ENCODE measurements around the gene FKBP4.

The FKBP4 gene

DNA sequence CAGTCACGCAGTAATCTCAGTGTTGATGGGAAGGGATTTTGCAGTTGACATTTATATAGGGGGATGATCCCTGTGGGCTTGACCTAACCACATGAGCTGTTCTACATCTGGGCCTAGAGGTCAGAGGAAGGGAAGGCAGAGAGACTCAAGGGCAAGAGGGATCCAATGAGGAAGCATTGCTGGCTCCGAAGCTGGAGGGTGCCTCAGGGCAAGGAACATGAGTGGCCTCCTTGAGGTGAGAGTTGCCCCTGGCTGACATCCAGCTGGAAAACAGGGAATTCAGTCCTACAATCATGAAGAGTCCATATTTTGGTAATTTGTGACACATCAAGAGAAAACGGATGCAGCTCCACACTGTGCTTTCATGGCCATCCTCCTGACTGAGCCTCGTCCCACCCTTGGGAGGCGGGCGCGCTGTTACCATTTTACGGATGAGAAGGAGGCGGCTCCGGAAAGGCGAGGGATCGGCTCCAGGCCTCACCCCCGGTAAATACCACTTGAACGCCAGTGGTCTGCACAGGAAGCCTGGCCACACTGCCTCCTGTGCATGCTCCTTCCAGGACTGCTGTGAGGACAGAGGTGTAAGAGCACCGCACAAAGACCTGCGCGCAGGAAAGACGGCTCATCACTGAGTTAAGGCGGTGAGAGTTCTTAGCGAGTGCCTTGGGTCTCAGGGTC, 18.5 kb upstream of the FKBP4 start:
- H3K27ac ChIP-seq = no peak overlapping the region
- TF ChIP-seq, protein P1, sequence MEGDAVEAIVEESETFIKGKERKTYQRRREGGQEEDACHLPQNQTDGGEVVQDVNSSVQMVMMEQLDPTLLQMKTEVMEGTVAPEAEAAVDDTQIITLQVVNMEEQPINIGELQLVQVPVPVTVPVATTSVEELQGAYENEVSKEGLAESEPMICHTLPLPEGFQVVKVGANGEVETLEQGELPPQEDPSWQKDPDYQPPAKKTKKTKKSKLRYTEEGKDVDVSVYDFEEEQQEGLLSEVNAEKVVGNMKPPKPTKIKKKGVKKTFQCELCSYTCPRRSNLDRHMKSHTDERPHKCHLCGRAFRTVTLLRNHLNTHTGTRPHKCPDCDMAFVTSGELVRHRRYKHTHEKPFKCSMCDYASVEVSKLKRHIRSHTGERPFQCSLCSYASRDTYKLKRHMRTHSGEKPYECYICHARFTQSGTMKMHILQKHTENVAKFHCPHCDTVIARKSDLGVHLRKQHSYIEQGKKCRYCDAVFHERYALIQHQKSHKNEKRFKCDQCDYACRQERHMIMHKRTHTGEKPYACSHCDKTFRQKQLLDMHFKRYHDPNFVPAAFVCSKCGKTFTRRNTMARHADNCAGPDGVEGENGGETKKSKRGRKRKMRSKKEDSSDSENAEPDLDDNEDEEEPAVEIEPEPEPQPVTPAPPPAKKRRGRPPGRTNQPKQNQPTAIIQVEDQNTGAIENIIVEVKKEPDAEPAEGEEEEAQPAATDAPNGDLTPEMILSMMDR (IDR thresholded peaks at IDR 0.05) = no peak
- TF ChIP-seq ZFX (IDR thresholded peaks at IDR 0.05; ENCODE audit: borderline replicate concordance) = no peak

DNA sequence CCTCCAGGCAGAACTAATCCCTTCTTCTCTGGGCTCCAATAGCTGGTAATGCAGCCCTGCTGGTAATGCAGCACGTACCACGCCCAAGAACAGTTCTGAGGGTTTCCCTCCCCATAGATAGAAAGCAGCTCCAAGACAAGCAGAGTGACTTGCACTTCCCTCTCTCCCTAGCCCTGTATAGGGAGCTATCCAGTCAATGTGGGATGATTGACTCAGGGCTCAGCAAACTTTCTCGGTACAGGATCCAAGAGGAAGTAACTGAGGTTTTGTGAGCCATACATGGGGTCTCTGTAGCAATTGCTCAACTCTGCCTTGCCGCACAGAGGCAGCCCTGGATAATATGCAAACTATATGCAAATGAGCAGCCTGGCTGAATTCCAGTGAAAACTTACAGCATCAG, 15.5 kb upstream of the FKBP4 start:
- no peak overlapping the region for H3K27ac ChIP-seq
- TF ChIP-seq, protein P1 (IDR thresholded peaks at IDR 0.05) = no peak
- TF ChIP-seq ZFX (IDR thresholded peaks at IDR 0.05; ENCODE audit: borderline replicate concordance) = no peak

DNA sequence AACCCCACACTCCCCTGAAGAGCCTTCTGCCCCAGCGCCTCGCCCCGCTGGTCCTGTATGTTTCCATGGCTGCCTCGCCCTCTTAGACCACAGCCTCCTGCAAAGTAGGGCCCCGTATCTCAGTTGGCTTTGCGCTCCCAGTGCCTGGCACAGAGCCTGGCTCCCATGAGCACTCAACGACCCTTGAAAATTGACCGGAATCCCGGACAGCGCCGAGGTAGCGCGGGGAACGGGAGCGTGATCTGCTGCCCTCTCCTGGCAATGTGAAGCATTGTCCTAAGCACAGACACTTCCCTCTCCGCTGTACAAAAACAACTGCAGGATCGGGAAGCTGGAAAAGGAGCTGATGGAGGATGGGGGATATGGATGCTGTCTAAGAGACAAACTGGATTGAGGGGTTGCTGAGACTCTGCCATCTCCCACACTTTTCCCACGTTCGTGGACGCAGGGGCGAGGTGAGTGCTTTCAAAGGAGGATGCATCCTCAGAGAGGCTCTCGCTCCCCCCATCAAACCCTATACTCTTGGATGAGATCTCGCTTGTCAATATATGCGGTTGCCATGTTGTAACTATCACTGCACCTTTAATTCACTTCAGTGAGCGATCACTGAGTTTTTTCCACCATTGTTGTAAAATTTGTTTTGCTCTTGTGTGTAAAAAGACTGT, 10.7 kb upstream of the FKBP4 start:
- TF ChIP-seq, protein P1 (IDR thresholded peaks at IDR 0.05) = peak; percentile 99
- TF ChIP-seq ZFX (IDR thresholded peaks at IDR 0.05; ENCODE audit: borderline replicate concordance) = no peak
- no peak overlapping the region for H3K27ac ChIP-seq

DNA sequence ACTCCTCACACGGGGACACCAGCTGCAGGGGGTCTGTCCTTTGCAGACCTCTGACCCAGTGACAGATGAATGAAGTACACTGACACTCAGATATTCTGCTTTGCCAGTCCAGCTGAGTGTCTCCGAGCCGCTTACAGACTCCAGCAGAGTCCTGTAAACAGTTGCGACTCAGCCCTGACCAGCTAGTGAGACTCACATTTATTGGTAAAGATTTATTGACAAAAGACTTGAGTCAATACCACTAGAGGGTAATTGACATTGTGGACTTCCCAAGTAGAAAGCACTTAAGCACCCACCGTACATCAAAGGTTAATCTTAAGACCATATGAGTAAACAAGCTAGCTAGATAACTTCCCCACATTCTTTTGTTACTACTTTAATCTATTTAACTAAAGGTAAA, 9.8 kb upstream of the FKBP4 start:
- TF ChIP-seq, protein P1 (IDR thresholded peaks at IDR 0.05) = no peak
- no peak for TF ChIP-seq ZFX (IDR thresholded peaks at IDR 0.05; ENCODE audit: borderline replicate concordance)
- no peak overlapping the region for H3K27ac ChIP-seq

DNA sequence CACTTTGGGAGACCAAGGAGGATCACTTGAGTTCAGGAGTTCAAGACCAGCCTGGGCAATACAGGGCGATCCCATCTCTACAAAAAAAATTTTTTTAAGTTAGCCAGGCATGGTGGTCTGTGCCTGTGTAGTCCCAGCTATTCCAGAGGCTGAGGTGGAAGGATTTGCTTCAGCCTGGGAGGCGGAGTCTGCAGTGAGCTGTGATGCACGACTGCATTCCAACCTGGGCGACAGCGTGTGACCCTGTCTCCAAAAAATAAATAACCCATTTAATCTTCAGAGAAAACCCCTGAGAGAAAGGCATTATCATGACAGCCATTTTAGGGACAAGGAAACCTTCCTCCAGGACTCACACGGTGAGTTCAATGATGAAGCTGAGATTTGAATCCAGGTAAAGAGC, 3.7 kb upstream of the FKBP4 start:
- no peak overlapping the region for H3K27ac ChIP-seq

DNA sequence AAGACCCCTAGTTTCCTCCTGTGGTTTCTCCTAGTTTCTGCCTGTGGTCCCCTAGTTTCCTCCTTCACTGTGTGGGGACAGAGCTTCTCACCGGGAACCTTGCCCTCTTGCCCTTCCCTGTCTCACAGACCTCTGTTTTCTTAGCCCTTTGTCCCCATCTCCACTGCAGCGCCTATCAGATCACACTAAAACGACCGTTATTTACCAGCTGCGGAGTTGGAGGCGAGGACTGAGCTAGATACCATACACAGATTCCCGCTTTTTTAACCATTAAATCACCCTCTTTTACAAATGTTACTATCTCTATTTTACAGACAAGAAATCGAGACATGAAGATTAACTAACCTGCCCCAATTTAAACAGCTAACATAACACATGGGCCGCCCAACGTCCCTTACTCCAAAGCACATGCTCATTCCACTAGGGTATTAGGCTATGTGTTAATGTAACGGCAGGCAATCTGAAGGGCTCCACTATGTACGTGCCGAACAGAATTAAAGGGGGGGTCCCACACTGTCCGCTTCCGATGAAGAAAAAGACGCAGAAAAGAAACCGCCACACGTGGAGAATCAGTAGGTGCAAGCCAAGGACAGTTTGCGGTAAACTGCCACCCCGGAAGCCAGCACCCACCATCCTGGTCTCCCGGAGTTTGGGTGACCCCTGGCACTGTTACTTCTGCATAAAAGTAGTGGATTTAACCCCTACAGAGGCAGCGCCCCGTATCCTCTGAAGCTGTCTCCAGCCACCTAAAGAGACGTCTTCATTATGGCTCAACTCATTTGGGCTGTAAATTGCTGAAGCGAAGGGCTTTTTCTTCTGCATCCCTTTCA, 1.9 kb upstream of the FKBP4 start:
- no peak overlapping the region for H3K27ac ChIP-seq

More for the DNA sequence above, 3.7 kb upstream of the FKBP4 start:
- TF ChIP-seq, protein P1 (IDR thresholded peaks at IDR 0.05) = no peak
- no peak for TF ChIP-seq ZFX (IDR thresholded peaks at IDR 0.05; ENCODE audit: borderline replicate concordance)

More for the DNA sequence above, 1.9 kb upstream of the FKBP4 start:
- TF ChIP-seq, protein P1 (IDR thresholded peaks at IDR 0.05) = no peak
- TF ChIP-seq ZFX (IDR thresholded peaks at IDR 0.05; ENCODE audit: borderline replicate concordance) = no peak

Data from 22Rv1 (cell line).